ENCODE data around the gene CFAP45.

Gene CFAP45

GRCh38 chr1:159869607-159870006 lies 30.4 kb downstream of the CFAP45 start:
- Histone ChIP-seq H3K79me2 (ENCODE audit: control insufficient read depth, low read length) (no peaks in the 10 kb centered on the region), H3K4me2 (ENCODE audit: low read length) (no peak overlapping the region), H3K27ac (ENCODE audit: low read depth, low read length) (no peak overlapping the region), H3K4me1 (ENCODE audit: control insufficient read depth, low read length) (no peaks in the 10 kb centered on the region), H3K36me3 (ENCODE audit: control insufficient read depth, low read length) (no peaks in the 10 kb centered on the region), H3K27me3 (ENCODE audit: control insufficient read depth, low read length) (peaks cover 18% of the 10 kb centered on the region), H3K4me3 (ENCODE audit: low read length) (no peak overlapping the region), H3F3A (ENCODE audit: control insufficient read depth, insufficient read depth) (no peaks in the 10 kb centered on the region), H3K9me3 (ENCODE audit: control insufficient read depth, insufficient read depth, low read length) (no peaks in the 10 kb centered on the region), H3K9me2 (replicated peaks; ENCODE audit: control insufficient read depth, low read length) (no peaks in the 10 kb centered on the region), H4K20me1 (ENCODE audit: control insufficient read depth, insufficient read depth, low read depth, low read length) (no peaks in the 10 kb centered on the region)
- TF ChIP-seq, protein P1, sequence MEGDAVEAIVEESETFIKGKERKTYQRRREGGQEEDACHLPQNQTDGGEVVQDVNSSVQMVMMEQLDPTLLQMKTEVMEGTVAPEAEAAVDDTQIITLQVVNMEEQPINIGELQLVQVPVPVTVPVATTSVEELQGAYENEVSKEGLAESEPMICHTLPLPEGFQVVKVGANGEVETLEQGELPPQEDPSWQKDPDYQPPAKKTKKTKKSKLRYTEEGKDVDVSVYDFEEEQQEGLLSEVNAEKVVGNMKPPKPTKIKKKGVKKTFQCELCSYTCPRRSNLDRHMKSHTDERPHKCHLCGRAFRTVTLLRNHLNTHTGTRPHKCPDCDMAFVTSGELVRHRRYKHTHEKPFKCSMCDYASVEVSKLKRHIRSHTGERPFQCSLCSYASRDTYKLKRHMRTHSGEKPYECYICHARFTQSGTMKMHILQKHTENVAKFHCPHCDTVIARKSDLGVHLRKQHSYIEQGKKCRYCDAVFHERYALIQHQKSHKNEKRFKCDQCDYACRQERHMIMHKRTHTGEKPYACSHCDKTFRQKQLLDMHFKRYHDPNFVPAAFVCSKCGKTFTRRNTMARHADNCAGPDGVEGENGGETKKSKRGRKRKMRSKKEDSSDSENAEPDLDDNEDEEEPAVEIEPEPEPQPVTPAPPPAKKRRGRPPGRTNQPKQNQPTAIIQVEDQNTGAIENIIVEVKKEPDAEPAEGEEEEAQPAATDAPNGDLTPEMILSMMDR (IDR thresholded peaks at IDR 0.05; ENCODE audit: low read depth, low read length, poor library complexity, severe bottlenecking): no peak

DNA sequence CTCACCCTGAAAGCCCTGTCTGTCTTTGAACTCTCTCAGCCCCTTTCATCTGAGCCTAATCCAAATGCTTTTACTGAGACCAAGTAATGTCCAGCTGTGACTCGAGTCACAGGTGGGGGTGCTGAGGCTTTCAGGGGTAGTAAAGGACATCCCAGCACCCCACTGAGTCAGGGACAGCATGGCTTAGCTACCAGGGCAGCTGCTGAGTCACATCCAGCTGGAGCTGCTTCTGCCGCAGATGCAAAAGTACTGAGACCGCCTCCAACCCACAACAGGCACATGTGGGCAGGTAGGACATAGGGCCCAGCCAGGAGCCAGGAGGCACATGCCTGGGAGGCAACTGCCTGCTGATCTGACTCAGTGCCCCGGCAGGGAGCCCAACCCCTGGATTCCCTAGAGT lies 30.8 kb downstream of the CFAP45 start:
- Histone ChIP-seq H3K27ac (ENCODE audit: low read depth, low read length) (no peak overlapping the region), H3K9me3 (ENCODE audit: control insufficient read depth, insufficient read depth, low read length) (no peaks in the 10 kb centered on the region), H3K27me3 (ENCODE audit: control insufficient read depth, low read length) (peaks cover 18% of the 10 kb centered on the region), H3K36me3 (ENCODE audit: control insufficient read depth, low read length) (no peaks in the 10 kb centered on the region), H3F3A (ENCODE audit: control insufficient read depth, insufficient read depth) (no peaks in the 10 kb centered on the region), H3K9me2 (replicated peaks; ENCODE audit: control insufficient read depth, low read length) (no peaks in the 10 kb centered on the region), H4K20me1 (ENCODE audit: control insufficient read depth, insufficient read depth, low read depth, low read length) (no peaks in the 10 kb centered on the region), H3K4me2 (ENCODE audit: low read length) (no peak overlapping the region), H3K4me3 (ENCODE audit: low read length) (no peak overlapping the region), H3K79me2 (ENCODE audit: control insufficient read depth, low read length) (no peaks in the 10 kb centered on the region), H3K4me1 (ENCODE audit: control insufficient read depth, low read length) (no peaks in the 10 kb centered on the region)
- TF ChIP-seq EZH2phosphoT487 (IDR thresholded peaks at IDR 0.05; ENCODE audit: borderline replicate concordance, low read length): no peak
- TF ChIP-seq, protein P1 (IDR thresholded peaks at IDR 0.05; ENCODE audit: low read depth, low read length, poor library complexity, severe bottlenecking): no peak

- no peaks in the 10 kb centered on the region for H3K4me1 ChIP-seq (ENCODE audit: control insufficient read depth, low read length)
- H3K4me2 ChIP-seq (ENCODE audit: low read length): no peak overlapping the region
- TF ChIP-seq, protein P1 (IDR thresholded peaks at IDR 0.05; ENCODE audit: low read depth, low read length, poor library complexity, severe bottlenecking): no peak
- no peak for TF ChIP-seq EZH2phosphoT487 (IDR thresholded peaks at IDR 0.05; ENCODE audit: borderline replicate concordance, low read length)
- H3K36me3 ChIP-seq (ENCODE audit: control insufficient read depth, low read length): no peaks in the 10 kb centered on the region
- H3K27ac ChIP-seq (ENCODE audit: low read depth, low read length): no peak overlapping the region
- H3F3A ChIP-seq (ENCODE audit: control insufficient read depth, insufficient read depth): no peaks in the 10 kb centered on the region
- H3K27me3 ChIP-seq (ENCODE audit: control insufficient read depth, low read length): peaks cover 18% of the 10 kb centered on the region
- H4K20me1 ChIP-seq (ENCODE audit: control insufficient read depth, insufficient read depth, low read depth, low read length): no peaks in the 10 kb centered on the region
- no peaks in the 10 kb centered on the region for H3K79me2 ChIP-seq (ENCODE audit: control insufficient read depth, low read length)
- no peak overlapping the region for H3K4me3 ChIP-seq (ENCODE audit: low read length)
- no peaks in the 10 kb centered on the region for H3K9me2 ChIP-seq (replicated peaks; ENCODE audit: control insufficient read depth, low read length)
- H3K9me3 ChIP-seq (ENCODE audit: control insufficient read depth, insufficient read depth, low read length): no peaks in the 10 kb centered on the region
Measured at GRCh38 chr1:159868766-159869165, 31.2 kb downstream of the CFAP45 start.

DNA sequence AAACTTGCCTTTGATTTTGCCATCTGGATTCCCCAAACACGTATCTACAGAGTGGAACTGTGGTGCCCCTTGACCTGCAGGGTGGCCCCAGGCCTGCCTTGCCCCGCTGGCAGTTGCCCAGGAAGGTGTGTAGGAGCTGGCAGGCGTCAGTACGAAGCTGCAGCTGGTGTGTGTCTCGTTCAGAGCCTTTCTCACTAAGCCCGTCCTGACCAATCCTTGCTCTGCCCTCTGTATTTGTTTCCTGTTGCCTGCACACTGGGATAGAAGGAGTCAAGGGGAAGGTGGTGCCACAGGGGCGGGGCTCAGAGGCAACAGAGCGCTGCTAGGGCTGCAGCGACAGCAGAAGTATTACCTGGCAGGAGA lies 32.3 kb downstream of the CFAP45 start:
- Histone ChIP-seq H4K20me1 (ENCODE audit: control insufficient read depth, insufficient read depth, low read depth, low read length) (no peaks in the 10 kb centered on the region), H3K9me3 (ENCODE audit: control insufficient read depth, insufficient read depth, low read length) (no peaks in the 10 kb centered on the region), H3F3A (ENCODE audit: control insufficient read depth, insufficient read depth) (no peaks in the 10 kb centered on the region), H3K4me3 (ENCODE audit: low read length) (no peak overlapping the region), H3K79me2 (ENCODE audit: control insufficient read depth, low read length) (no peaks in the 10 kb centered on the region), H3K9me2 (replicated peaks; ENCODE audit: control insufficient read depth, low read length) (no peaks in the 10 kb centered on the region), H3K27me3 (ENCODE audit: control insufficient read depth, low read length) (peaks cover 18% of the 10 kb centered on the region), H3K4me1 (ENCODE audit: control insufficient read depth, low read length) (no peaks in the 10 kb centered on the region), H3K27ac (ENCODE audit: low read depth, low read length) (no peak overlapping the region), H3K4me2 (ENCODE audit: low read length) (no peak overlapping the region), H3K36me3 (ENCODE audit: control insufficient read depth, low read length) (no peaks in the 10 kb centered on the region)
- TF ChIP-seq, protein P1 (IDR thresholded peaks at IDR 0.05; ENCODE audit: low read depth, low read length, poor library complexity, severe bottlenecking): no peak
- TF ChIP-seq EZH2phosphoT487 (IDR thresholded peaks at IDR 0.05; ENCODE audit: borderline replicate concordance, low read length): no peak

Data from DOHH2 (cell line).